Erythroblast (primary cell): ENCODE measurements around the gene YTHDF2.

ENCODE experiments used
- GATA1 ChIP-seq: IDR thresholded peaks from 2 replicates; pipeline ENCODE4 v1.6.1; 2011; ENCODE audit warnings: low read depth, mild to moderate bottlenecking, control low read depth, low read length, moderate library complexity
- POLR2A ChIP-seq: IDR thresholded peaks from 2 replicates; pipeline ENCODE4 v1.6.1; 2011; ENCODE audit warnings: mild to moderate bottlenecking, low read length

- TF ChIP-seq POLR2A (no peak), GATA1 (no peak)
These were observed 41.3 kb downstream of the YTHDF2 start for GRCh38 chr1:28778021-28778420.
